A673 (cell line): ENCODE measurements around the gene CLN6. TPM values are rescaled to one million over a fixed set of nuclear protein-coding genes. Genes with fewer than 3 reads are reported as not detected.

Experiments
- BruUV-seq: library from RNA; stranded (reverse); fragments of 400-500 nt; replicated peaks from 2 replicates; lab custom pipeline; 2021; lab: Mats Ljungman, UMichigan
- CTCF ChIA-PET: fragments of 300-600 bp; sonication (Branson Sonifier 250); formaldehyde crosslinking; loops from one replicate; lab custom pipeline; 2022; ENCODE audit warnings: antibody characterized with exemption; lab: Charles Lee
- POLR2A ChIA-PET: fragments of 300-600 bp; sonication (Branson Sonifier 250); formaldehyde crosslinking; loops from one replicate; lab custom pipeline; 2022; ENCODE audit warnings: antibody characterized with exemption; ENCODE audit not compliant: low non-redundant PET; lab: Charles Lee
- DNase-seq: peaks from one replicate; pipeline ENCODE4 v3.0.0-alpha.2; 2015; ENCODE audit warnings: low spot score
- H3K27ac ChIP-seq: fragments of 200-600 bp; sonication (generic); 2 replicates; pipeline ENCODE4 v1.5.1; 2016; ENCODE audit warnings: mixed run types, low read depth, mild to moderate bottlenecking, mixed read lengths, antibody characterized with exemption, low read length; ENCODE audit not compliant: poor library complexity, severe bottlenecking
- H3K27me3 ChIP-seq: fragments of 200-600 bp; sonication (generic); replicated peaks from 2 replicates; pipeline ENCODE4 v1.6.1; 2017; ENCODE audit warnings: mixed run types, low read depth, mild to moderate bottlenecking, mixed read lengths, antibody characterized with exemption, low read length; ENCODE audit not compliant: insufficient read depth, poor library complexity
- H3K36me3 ChIP-seq: fragments of 200-600 bp; sonication (generic); 2 replicates; pipeline ENCODE4 v1.6.1; 2016; ENCODE audit warnings: mixed run types, mild to moderate bottlenecking, mixed read lengths, antibody characterized with exemption, low read length; ENCODE audit not compliant: insufficient read depth, poor library complexity, severe bottlenecking
- H3K4me1 ChIP-seq: fragments of 200-600 bp; sonication (generic); 2 replicates; pipeline ENCODE4 v1.6.1; 2017; ENCODE audit warnings: mixed run types, mild to moderate bottlenecking, mixed read lengths, antibody characterized with exemption, low read length; ENCODE audit not compliant: insufficient read depth, poor library complexity, severe bottlenecking
- H3K4me3 ChIP-seq: fragments of 200-600 bp; sonication (generic); 2 replicates; pipeline ENCODE4 v1.5.1; 2016; ENCODE audit warnings: low read depth, mixed run types, mild to moderate bottlenecking, mixed read lengths, low read length; ENCODE audit not compliant: poor library complexity, severe bottlenecking
- H3K9me3 ChIP-seq: fragments of 200-600 bp; sonication (generic); 2 replicates; pipeline ENCODE4 v1.6.1; 2016; ENCODE audit warnings: mixed run types, low read depth, mild to moderate bottlenecking, mixed read lengths, antibody characterized with exemption, low read length; ENCODE audit not compliant: poor library complexity, severe bottlenecking
- EZH2 ChIP-seq: fragments of 200-600 bp; sonication (generic); IDR thresholded peaks from 2 replicates; pipeline ENCODE4 v1.6.1; 2017; ENCODE audit warnings: borderline replicate concordance, low read depth, mild to moderate bottlenecking, mixed read lengths, antibody characterized with exemption, low read length; ENCODE audit not compliant: poor library complexity, severe bottlenecking
- intact Hi-C: fragments of 100-400 bp; cut with micrococcal nuclease; formaldehyde crosslinking; loops from one replicate; pipeline ENCODE4 v1.10.0; 2022; ENCODE audit not compliant: unreplicated experiment
- total RNA-seq: library from RNA; stranded (reverse); gene quantifications from 2 replicates; pipeline ENCODE4 v1.2.3, GENCODE V29; 2021
- TF ChIP-seq, protein P1 (sequence below): fragments of 300-800, 200-600 bp; sonication (generic); conservative IDR thresholded peaks from 2 replicates; pipeline ENCODE4 v1.5.1; 2017; ENCODE audit warnings: low read depth, mild to moderate bottlenecking, antibody characterized with exemption, low read length, moderate library complexity, mixed read lengths

CLN6 gene
- total RNA-seq, 1 experiment from 2014 or later = 84.7 TPM

GRCh38 chr15:68271854-68272471 lies 42.4 kb upstream of the CLN6 start:
- POLR2A ChIA-PET = no interaction called here
- intact Hi-C loops = no loop called here
- no TSS peak for BruUV-seq
- H3K27me3 ChIP-seq = peaks cover 3% of the 10 kb centered on the region
- H3K9me3 ChIP-seq = no peaks in the 10 kb centered on the region
- H3K36me3 ChIP-seq = no peaks in the 10 kb centered on the region
- no peak overlapping the region for H3K4me3 ChIP-seq
- TF ChIP-seq, protein P1, sequence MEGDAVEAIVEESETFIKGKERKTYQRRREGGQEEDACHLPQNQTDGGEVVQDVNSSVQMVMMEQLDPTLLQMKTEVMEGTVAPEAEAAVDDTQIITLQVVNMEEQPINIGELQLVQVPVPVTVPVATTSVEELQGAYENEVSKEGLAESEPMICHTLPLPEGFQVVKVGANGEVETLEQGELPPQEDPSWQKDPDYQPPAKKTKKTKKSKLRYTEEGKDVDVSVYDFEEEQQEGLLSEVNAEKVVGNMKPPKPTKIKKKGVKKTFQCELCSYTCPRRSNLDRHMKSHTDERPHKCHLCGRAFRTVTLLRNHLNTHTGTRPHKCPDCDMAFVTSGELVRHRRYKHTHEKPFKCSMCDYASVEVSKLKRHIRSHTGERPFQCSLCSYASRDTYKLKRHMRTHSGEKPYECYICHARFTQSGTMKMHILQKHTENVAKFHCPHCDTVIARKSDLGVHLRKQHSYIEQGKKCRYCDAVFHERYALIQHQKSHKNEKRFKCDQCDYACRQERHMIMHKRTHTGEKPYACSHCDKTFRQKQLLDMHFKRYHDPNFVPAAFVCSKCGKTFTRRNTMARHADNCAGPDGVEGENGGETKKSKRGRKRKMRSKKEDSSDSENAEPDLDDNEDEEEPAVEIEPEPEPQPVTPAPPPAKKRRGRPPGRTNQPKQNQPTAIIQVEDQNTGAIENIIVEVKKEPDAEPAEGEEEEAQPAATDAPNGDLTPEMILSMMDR = no peak
- TF ChIP-seq EZH2 = no peak
- CTCF ChIA-PET = no interaction called here
- H3K27ac ChIP-seq = no peak overlapping the region
- no peak for DNase-seq
- peaks cover 7% of the 10 kb centered on the region for H3K4me1 ChIP-seq

GRCh38 chr15:68268405-68268804 lies 38.9 kb upstream of the CLN6 start:
- TF ChIP-seq, protein P1 = no peak
- TF ChIP-seq EZH2 = no peak
- Histone ChIP-seq H3K27ac (no peak overlapping the region), H3K27me3 (peaks cover 27% of the 10 kb centered on the region), H3K9me3 (no peaks in the 10 kb centered on the region), H3K4me3 (no peak overlapping the region), H3K4me1 (peaks cover 3% of the 10 kb centered on the region), H3K36me3 (no peaks in the 10 kb centered on the region)
- ChIA-PET POLR2A (no interaction called here), CTCF (no interaction called here)
- DNase-seq = no peak
- intact Hi-C loops = no loop called here
- no TSS peak for BruUV-seq

- Histone ChIP-seq H3K27ac (no peak overlapping the region), H3K9me3 (no peaks in the 10 kb centered on the region), H3K27me3 (peaks cover 28% of the 10 kb centered on the region), H3K4me1 (no peaks in the 10 kb centered on the region), H3K4me3 (no peak overlapping the region), H3K36me3 (no peaks in the 10 kb centered on the region)
- ChIA-PET POLR2A (no interaction called here), CTCF (no interaction called here)
- intact Hi-C loops = no loop called here
- TF ChIP-seq, protein P1 = no peak
- no peak for TF ChIP-seq EZH2
- no peak for DNase-seq
- BruUV-seq = no TSS peak
Measured at GRCh38 chr15:68265674-68266073, 36.1 kb upstream of the CLN6 start.
